ENCODE results near the gene GPR158.

Gene GPR158

DNA sequence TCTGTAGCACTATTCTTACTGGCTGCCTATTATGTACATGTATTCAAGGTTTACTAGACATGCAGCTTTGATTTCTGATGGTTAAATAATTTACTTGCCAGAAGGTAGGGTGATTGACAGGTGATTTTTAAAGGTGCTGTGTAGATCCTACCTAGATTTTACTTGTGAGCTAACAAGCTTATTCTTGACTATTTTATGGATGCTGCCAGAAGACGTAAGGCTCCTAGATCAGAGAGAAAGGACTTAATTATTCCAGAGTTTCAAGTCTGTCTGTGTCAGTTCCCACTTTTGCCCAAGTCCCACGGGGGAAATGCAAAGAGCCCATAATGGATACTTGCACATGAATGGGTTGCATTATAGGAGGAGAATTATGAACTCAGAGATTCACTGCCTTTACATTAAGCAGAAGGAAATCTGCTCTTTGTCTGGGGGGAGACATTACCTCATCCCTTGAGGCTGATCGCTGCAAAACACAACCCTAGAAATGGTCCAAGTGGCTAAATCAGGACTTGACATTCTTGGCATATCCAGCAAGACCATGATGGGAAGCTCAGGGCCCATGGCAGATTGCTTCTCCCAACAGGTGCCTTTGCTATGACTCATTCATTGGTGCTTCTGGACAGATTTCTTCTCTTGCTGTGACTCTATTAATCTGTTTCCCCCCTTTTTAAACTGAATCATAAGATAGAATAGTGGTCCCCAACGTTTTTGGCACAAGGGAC is 32.1 kb downstream of the GPR158 start:
- ATAC-seq (no peak), DNase-seq (no peak)

- ATAC-seq = no peak
- no peak for DNase-seq
Measured at GRCh38 chr10:25209618-25210017, 34.8 kb downstream of the GPR158 start.

GRCh38 chr10:25210265-25210664 is 35.5 kb downstream of the GPR158 start:
- no peak for ATAC-seq
- DNase-seq = no peak

DNA sequence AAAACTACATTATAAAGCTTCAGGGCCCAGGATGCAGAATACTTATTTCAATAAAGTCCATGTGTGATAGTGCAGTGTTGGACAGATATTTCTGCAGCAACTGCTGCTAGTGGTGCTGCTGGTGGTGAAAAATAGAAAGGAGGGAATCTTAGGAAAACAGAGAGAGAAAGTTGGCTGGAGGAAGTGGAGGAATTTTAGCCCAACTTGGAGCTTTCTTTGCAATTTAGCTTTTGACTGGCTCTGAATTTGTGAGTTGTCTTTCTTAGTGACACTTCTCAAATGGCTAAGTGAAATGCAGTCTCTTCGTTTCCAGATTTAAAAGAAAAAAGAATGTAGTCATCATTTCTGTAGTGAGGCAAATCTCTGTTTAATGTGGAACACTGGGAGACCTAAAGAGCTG is 45.4 kb downstream of the GPR158 start:
- DNase-seq (no peak), ATAC-seq (no peak)

GRCh38 chr10:25222085-25222660 is 47.4 kb downstream of the GPR158 start:
- DNase-seq (no peak), ATAC-seq (no peak)

DNA sequence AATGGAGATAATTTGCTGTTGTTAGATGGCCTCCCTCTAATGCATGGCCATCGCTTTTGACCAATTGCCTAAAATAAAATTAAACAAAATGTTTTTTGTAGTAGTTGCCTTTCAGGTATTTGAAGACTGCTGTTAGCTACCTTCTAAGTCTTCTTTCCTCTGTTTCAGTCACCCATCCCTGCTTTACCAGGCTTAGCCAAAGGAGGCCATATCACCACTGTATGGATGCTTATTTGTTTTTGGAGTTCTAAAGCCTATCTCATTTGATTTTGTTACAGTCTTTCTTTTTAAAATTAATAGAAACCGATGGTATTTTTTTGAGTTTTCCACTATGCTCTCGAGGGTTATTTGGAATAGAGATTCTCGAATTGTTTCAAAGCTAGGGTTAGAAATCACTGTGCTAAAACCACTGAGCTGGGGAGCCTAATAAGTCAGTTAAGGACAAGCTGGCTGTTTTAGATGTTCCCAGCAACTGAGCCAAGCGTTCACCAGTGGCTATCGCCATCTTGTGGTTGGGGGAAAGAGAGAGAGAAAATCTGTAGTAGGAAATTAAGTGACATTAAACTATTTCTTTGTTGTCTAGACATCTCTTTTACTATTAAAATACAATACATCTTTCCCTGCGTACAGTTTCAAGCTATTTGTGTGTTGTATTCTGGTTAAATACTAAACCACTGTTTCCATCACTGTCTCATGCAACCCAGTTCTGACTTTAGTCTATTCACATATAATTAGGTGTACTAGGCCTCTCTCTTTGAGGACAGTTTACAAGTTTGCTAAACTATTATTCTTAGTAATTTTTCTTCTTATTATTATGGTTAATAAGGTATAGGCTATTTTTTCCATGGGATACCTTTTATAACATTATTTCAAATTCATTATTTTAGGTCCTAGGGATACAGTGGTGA is 52.2 kb downstream of the GPR158 start:
- no peak for ATAC-seq
- peak; percentile 11 for DNase-seq

DNA sequence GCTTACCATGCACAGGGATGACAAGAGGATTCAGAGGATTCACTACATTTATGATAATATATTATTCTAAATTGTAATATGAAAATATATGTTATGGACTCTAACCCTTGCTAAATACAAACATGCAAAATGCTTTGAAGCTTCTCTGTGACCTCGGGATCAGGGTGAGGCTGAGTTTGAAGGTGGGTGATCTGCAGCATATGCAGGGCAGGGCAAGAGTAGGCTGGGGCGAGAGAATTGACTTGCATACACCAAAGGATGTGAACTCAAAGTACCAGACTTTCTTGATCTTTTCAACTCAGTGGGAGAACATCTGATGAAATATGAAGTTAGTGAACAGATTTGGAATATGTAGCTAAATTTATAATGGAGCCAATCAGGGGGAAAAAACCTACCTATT is 57.0 kb downstream of the GPR158 start:
- DNase-seq (no peak), ATAC-seq (no peak)

- DNase-seq (no peak), ATAC-seq (no peak)
Measured at GRCh38 chr10:25232204-25232603, 57.4 kb downstream of the GPR158 start.

GRCh38 chr10:25245165-25245564 is 70.4 kb downstream of the GPR158 start:
- ATAC-seq (no peak), DNase-seq (no peak)

DNA sequence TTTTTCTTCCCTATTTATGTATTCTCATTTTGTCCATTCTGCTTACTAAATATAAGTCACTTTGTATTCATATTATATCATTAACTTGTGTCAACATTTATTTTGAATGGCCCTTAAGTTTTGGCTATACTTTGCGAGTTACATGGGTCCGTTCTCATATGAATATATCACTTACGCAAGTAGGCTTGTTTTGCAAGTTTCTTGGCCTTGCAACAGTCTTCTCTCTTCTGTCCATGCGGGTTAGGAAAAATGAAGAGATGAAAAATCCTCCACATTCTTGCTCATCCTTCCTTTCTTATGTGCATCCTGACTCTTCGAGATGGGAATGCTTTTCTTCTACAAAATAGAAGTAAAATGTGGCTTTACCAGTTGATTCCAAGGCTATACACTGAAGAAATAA is 82.8 kb downstream of the GPR158 start:
- no peak for ATAC-seq

GRCh38 chr10:25261110-25261509 is 86.3 kb downstream of the GPR158 start:
- no peak for ATAC-seq

More for the DNA sequence above, 82.8 kb downstream of the GPR158 start:
- DNase-seq = no peak

DNA sequence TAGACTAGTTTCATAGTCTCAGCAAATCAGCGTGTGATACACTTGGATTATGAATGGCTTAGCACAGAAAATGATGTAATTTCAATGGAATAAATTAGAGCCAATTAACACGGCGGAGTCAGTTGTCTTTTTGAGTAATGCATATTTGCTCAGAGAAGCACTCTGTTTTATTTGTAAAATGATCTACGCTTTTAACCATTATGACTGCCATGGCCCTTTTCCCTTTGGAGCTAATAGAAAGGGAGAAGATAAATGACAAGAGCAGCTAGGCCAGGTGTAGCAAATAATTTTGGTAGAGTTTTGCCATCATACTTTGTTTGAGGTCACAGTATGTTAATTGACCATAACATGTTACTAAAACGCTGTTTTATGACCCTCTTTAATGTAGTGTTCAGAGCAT is 86.8 kb downstream of the GPR158 start:
- ATAC-seq = no peak
- no peak for DNase-seq

More at GRCh38 chr10:25261110-25261509, 86.3 kb downstream of the GPR158 start:
- DNase-seq = no peak

DNA sequence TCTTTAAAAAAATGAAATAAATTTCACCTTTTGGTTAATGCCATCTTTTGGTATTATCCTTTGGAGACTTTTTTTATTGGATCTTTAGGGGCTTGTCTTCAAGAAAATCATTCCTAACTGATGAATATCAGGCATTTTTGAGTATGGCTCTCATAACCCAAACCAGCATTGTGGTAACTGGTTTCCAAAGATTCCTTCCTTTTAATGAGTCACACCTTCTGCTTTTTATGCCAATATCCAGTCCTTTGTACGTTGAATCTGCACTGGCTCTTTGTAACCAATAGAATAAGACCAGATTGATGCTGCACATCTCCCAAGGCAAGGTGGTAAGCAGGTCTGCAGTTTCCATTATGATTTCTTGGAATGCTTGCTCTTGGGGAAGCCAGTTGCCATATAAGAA is 89.1 kb downstream of the GPR158 start:
- DNase-seq (no peak), ATAC-seq (no peak)

GRCh38 chr10:25278180-25278579 is 103.4 kb downstream of the GPR158 start:
- ATAC-seq (no peak), DNase-seq (no peak)

DNA sequence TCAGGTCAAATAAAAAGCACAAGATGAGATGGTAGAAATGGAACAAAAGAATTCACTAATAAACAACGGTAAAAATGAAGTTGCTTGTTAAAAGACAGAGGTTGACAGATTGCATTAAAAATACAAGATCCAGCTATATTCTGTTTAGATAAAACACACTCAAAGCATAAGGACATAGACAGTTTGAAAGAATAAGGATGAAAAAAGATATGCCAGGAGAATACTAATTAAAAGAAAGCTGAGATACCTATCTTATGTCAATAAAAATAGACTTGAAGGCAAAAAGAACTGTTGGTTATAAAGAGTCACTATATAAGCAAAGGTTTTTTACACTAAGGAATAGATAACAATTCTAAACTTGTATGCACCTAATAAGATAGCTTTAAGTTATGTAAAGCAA is 105.3 kb downstream of the GPR158 start:
- ATAC-seq (no peak), DNase-seq (no peak)

- ATAC-seq (no peak), DNase-seq (no peak)
Measured at GRCh38 chr10:25280573-25280972, 105.8 kb downstream of the GPR158 start.

GRCh38 chr10:25285809-25286208 is 111.0 kb downstream of the GPR158 start:
- ATAC-seq (no peak), DNase-seq (no peak)

GRCh38 chr10:25288181-25288580 is 113.4 kb downstream of the GPR158 start:
- ATAC-seq = no peak
- DNase-seq = no peak

GRCh38 chr10:25294032-25294926 is 119.5 kb downstream of the GPR158 start:
- ATAC-seq (no peak), DNase-seq (no peak)

GRCh38 chr10:25296324-25296723 is 121.5 kb downstream of the GPR158 start:
- ATAC-seq (no peak), DNase-seq (no peak)

- no peak for ATAC-seq
Measured at GRCh38 chr10:25297466-25297865, 122.7 kb downstream of the GPR158 start.

GRCh38 chr10:25300073-25300472 is 125.3 kb downstream of the GPR158 start:
- ATAC-seq (no peak), DNase-seq (no peak)

More at GRCh38 chr10:25297466-25297865, 122.7 kb downstream of the GPR158 start:
- no peak for DNase-seq

Measured in stimulated activated naive CD8-positive, alpha-beta T cell treated with anti-CD3 and anti-CD28 coated beads, Interleukin-15, Interleukin-2, amounts not matched to agents 100 U/mL and 50 U/mL, for 24 hours (primary cell).